ENCODE results near the gene UGT1A5. TPM values are rescaled to one million over a fixed set of nuclear protein-coding genes. Genes with fewer than 3 reads are reported as not detected.

Gene UGT1A5
- total and polyA plus RNA-seq, 2 of the 4 experiments (the other 2 are of a cell fraction), result not detected

DNA sequence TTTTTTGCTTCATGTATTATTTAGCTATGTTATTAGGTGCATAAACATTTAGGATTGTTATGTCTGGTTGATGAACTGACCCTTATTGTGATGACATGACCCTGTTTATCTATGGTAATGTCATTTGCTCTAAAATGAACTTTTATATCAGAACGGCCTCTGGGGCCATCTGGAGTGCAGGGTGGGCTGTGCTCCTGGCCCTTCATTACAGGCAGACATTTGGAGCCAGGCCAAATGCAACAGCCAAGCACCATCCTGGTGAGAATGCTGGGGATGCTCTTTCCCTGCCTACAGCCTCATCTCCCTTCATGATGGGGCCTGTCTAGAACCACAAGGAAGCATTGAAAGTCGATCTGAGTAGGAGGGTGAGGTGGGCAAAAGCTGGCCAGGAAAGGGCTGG is 103.6 kb downstream of the UGT1A5 start:
- Histone ChIP-seq H2BK20ac (ENCODE audit: low read depth, low read length) (no peak overlapping the region), H4K20me1 (ENCODE audit: insufficient read depth, low read length) (no peaks in the 10 kb centered on the region), H3K4me2 (ENCODE audit: low read depth, low read length) (no peak overlapping the region), H3K18ac (ENCODE audit: low read depth, low read length) (no peak overlapping the region), H3K27me3 (ENCODE audit: control insufficient read depth, insufficient read depth, low read length) (peaks cover 6% of the 10 kb centered on the region; the same call in 1 of the 2 replicates), H2BK120ac (ENCODE audit: low read depth, low read length) (no peak overlapping the region), H3K4ac (ENCODE audit: low read depth, low read length) (no peak overlapping the region), H3K36me3 (ENCODE audit: control insufficient read depth, insufficient read depth, low read length) (no peaks in the 10 kb centered on the region), H3K4me3 (ENCODE audit: insufficient read depth, low read depth, low read length) (no peak overlapping the region), H3K9me1 (ENCODE audit: insufficient read depth, low read length) (no peaks in the 10 kb centered on the region), H2BK5ac (ENCODE audit: low read depth, low read length, poor library complexity, severe bottlenecking) (no peak overlapping the region), H3K9ac (ENCODE audit: low read depth, low read length) (no peak overlapping the region), H3K14ac (replicated peaks; ENCODE audit: low read depth, low read length) (no peak overlapping the region), H2AK9ac (replicated peaks; ENCODE audit: low read depth, low read length, poor library complexity) (no peak overlapping the region), H3K79me1 (ENCODE audit: low read depth in 1 of 2, low read length in 2 of 2) (no peaks in the 10 kb centered on the region), H3K27ac (ENCODE audit: insufficient read depth, low read length) (no peak overlapping the region), H3K56ac (ENCODE audit: extremely low read depth, insufficient read depth, low read length) (no peak overlapping the region), H4K91ac (ENCODE audit: insufficient read depth, low read depth, low read length) (no peak overlapping the region), H3K9me3 (ENCODE audit: control insufficient read depth, insufficient read depth, low read length) (no peaks in the 10 kb centered on the region), H3K23ac (ENCODE audit: low read depth, low read length) (no peak overlapping the region), H4K5ac (ENCODE audit: low read depth, low read length) (no peak overlapping the region), H4K8ac (ENCODE audit: low read depth in 2 of 2, low read length in 2 of 2) (no peak overlapping the region), H2AFZ (replicated peaks; ENCODE audit: low read length, poor library complexity) (no peak overlapping the region), H3K4me1 (ENCODE audit: control insufficient read depth, insufficient read depth, low read length) (no peaks in the 10 kb centered on the region), H2BK15ac (ENCODE audit: low read depth, low read length) (no peak overlapping the region), H2AK5ac (ENCODE audit: low read depth, low read length) (no peak overlapping the region)
- POLR2A ChIA-PET (ENCODE audit: unreplicated experiment), result no interaction called here
- whole genome bisulfite sequencing, 2 experiments (ENCODE audit: extremely low coverage in 2 of 2, insufficient read length in 1 of 2), result no CpG with 5 or more reads among the region's 2 CpGs
- no TSS peak for BruUV-seq (replicated peaks)
- TF ChIP-seq MXI1 (IDR thresholded peaks at IDR 0.05; ENCODE audit: borderline replicate concordance, low read depth, low read length) (no peak), ELK1 (IDR thresholded peaks at IDR 0.05; ENCODE audit: borderline replicate concordance, low read depth, low read length) (no peak), MAFK (IDR thresholded peaks at IDR 0.05; ENCODE audit: low read depth, low read length) (no peak), USF2 (IDR thresholded peaks at IDR 0.05; ENCODE audit: low read depth, low read length) (no peak), CEBPB (IDR thresholded peaks at IDR 0.05; ENCODE audit: low read depth, low read length) (no peak), MAZ (IDR thresholded peaks at IDR 0.05; ENCODE audit: borderline replicate concordance, low read depth, low read length) (no peak), CHD1 (IDR thresholded peaks at IDR 0.05; ENCODE audit: low read depth, low read length) (no peak), RFX5 (IDR thresholded peaks at IDR 0.05; ENCODE audit: low read depth, low read length) (no peak), POLR2A (IDR thresholded peaks at IDR 0.05; ENCODE audit: low read depth, low read length) (no peak), NFE2L2 (IDR thresholded peaks at IDR 0.05; ENCODE audit: low read depth, low read length) (no peak), FOS (IDR thresholded peaks at IDR 0.05; ENCODE audit: low read depth, low read length) (no peak), RAD21 (IDR thresholded peaks at IDR 0.05; ENCODE audit: low read length) (no peak), RCOR1 (IDR thresholded peaks at IDR 0.05; ENCODE audit: insufficient replicate concordance, low read length) (no peak), BHLHE40 (IDR thresholded peaks at IDR 0.05; ENCODE audit: low read depth, low read length) (no peak), SMC3 (IDR thresholded peaks at IDR 0.05; ENCODE audit: low read depth, low read length) (no peak)
- TF ChIP-seq, protein P1, sequence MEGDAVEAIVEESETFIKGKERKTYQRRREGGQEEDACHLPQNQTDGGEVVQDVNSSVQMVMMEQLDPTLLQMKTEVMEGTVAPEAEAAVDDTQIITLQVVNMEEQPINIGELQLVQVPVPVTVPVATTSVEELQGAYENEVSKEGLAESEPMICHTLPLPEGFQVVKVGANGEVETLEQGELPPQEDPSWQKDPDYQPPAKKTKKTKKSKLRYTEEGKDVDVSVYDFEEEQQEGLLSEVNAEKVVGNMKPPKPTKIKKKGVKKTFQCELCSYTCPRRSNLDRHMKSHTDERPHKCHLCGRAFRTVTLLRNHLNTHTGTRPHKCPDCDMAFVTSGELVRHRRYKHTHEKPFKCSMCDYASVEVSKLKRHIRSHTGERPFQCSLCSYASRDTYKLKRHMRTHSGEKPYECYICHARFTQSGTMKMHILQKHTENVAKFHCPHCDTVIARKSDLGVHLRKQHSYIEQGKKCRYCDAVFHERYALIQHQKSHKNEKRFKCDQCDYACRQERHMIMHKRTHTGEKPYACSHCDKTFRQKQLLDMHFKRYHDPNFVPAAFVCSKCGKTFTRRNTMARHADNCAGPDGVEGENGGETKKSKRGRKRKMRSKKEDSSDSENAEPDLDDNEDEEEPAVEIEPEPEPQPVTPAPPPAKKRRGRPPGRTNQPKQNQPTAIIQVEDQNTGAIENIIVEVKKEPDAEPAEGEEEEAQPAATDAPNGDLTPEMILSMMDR (conservative IDR thresholded peaks at IDR 0.05; ENCODE audit: low read depth, low read length), result no peak
- CTCF ChIA-PET, result no interaction called here
- intact Hi-C loops (cut with micrococcal nuclease) (no loop called here), dilution Hi-C loops (cut with HindIII; ENCODE audit: low sequenced_read_pairs, unreplicated experiment) (no loop called here), in situ Hi-C loops (cut with MboI; ENCODE audit: low sequenced_read_pairs) (no loop called here)
- ATAC-seq (ENCODE audit: low read depth) (no peak), DNase-seq (no peak)
